HepG2 (cell line): ENCODE results near the gene YPEL3. TPM values are rescaled to one million over a fixed set of nuclear protein-coding genes. Genes with fewer than 3 reads are reported as not detected.
A peak's percentile ranks its signal among the peaks of the same experiment; 100 is the strongest.

Experiments used
- KDM1A ChIP-seq: IDR thresholded peaks from 2 replicates; pipeline ENCODE4 v1.6.1; 2016; ENCODE audit warnings: missing compliant biosample characterization
- KMT2A ChIP-seq: sonication (generic); formaldehyde crosslinking; IDR thresholded peaks from 2 replicates; pipeline ENCODE4 v1.4.0; 2020; ENCODE audit warnings: missing genetic modification reagents
- NFKB2 ChIP-seq: sonication (generic); formaldehyde crosslinking; IDR thresholded peaks from 2 replicates; pipeline ENCODE4 v1.4.0; 2020; ENCODE audit warnings: missing genetic modification reagents, borderline replicate concordance
- SKI ChIP-seq: fragments of 450-650 bp; IDR thresholded peaks from one replicate; pipeline ENCODE4 v1.6.1; 2018; ENCODE audit warnings: mild to moderate bottlenecking; ENCODE audit not compliant: partially characterized antibody
- SNAI1 ChIP-seq: sonication (generic); formaldehyde crosslinking; IDR thresholded peaks from 2 replicates; pipeline ENCODE4 v1.5.0; 2020; ENCODE audit warnings: mild to moderate bottlenecking, missing genetic modification reagents, borderline replicate concordance
- TEAD3 ChIP-seq: optimal IDR thresholded peaks from 2 replicates; pipeline ENCODE3; 2016; ENCODE audit warnings: borderline replicate concordance
- ZFP82 ChIP-seq: sonication (generic); formaldehyde crosslinking; IDR thresholded peaks from 2 replicates; pipeline ENCODE4 v1.5.1; 2020; ENCODE audit warnings: mild to moderate bottlenecking, missing genetic modification reagents, borderline replicate concordance
- ZNF484 ChIP-seq: sonication (generic); formaldehyde crosslinking; IDR thresholded peaks from 2 replicates; pipeline ENCODE4 v1.5.1; 2020; ENCODE audit warnings: mild to moderate bottlenecking, low read depth, missing genetic modification reagents, borderline replicate concordance
- ZNF879 ChIP-seq: sonication (generic); formaldehyde crosslinking; IDR thresholded peaks from 2 replicates; pipeline ENCODE4 v1.8.1; 2023; ENCODE audit warnings: missing genetic modification reagents
- polyA plus RNA-seq, 8 experiments: library from polyadenylated mRNA; depleted of rRNA in 3 of 8; stranded (reverse) in 7 of 8; unstranded in 1 of 8; fragments of >200 nt; fragmentation: Illumina TruSeq in 4 of 8; extraction: Trizol in 4 of 8; gene quantifications; 2 replicates each; pipeline versions ENCODE4 v1.2.1 to v1.2.3, GENCODE V29; 2011 to 2016; ENCODE audit warnings: low read depth in 4 of 8, missing spikeins in 1 of 8, mixed read lengths in 1 of 8; ENCODE audit not compliant: insufficient read depth in 1 of 8
- total RNA-seq, 5 experiments: library from RNA; depleted of rRNA; stranded (reverse); fragments of >200 nt; fragmentation: Illumina TruSeq; extraction: Trizol; gene quantifications; 2 replicates each; pipeline ENCODE4 v1.2.3, GENCODE V29; 2016; ENCODE audit warnings: low read depth in 1 of 5
- TF ChIP-seq, protein P1 (sequence below), 2 experiments: sonication (generic) in 1 of 2; formaldehyde crosslinking in 1 of 2; IDR thresholded peaks; 2 replicates each; pipeline versions ENCODE4 v1.4.0 to v1.6.1; 2018 to 2020; ENCODE audit warnings: missing genetic modification reagents in 2 of 2, borderline replicate concordance in 1 of 2, low read depth in 1 of 2, mild to moderate bottlenecking in 1 of 2, missing biosample characterization in 1 of 2
- TF ChIP-seq, protein P2 (sequence below): sonication (generic); formaldehyde crosslinking; IDR thresholded peaks from 2 replicates; pipeline ENCODE4 v1.8.1; 2023; ENCODE audit warnings: mild to moderate bottlenecking, inconsistent platforms, moderate library complexity, missing genetic modification reagents, borderline replicate concordance
- TF ChIP-seq, protein P3 (sequence below): sonication (generic); formaldehyde crosslinking; IDR thresholded peaks from 2 replicates; pipeline ENCODE4 v1.5.1; 2020; ENCODE audit warnings: mild to moderate bottlenecking, missing genetic modification reagents, moderate library complexity
- TF ChIP-seq, protein P4 (sequence below): sonication (generic); formaldehyde crosslinking; conservative IDR thresholded peaks from 2 replicates; pipeline ENCODE4 v1.4.0; 2020; ENCODE audit warnings: missing genetic modification reagents
- TF ChIP-seq, protein P5 (sequence below): sonication (generic); formaldehyde crosslinking; IDR thresholded peaks from 2 replicates; pipeline ENCODE4 v1.8.0; 2022; ENCODE audit warnings: missing genetic modification reagents, mild to moderate bottlenecking, borderline replicate concordance
- TF ChIP-seq, protein P6 (sequence below): sonication (generic); formaldehyde crosslinking; IDR thresholded peaks from 2 replicates; pipeline ENCODE4 v1.8.1; 2022; ENCODE audit warnings: low read depth, mild to moderate bottlenecking, missing genetic modification reagents

The YPEL3 gene
- total and polyA plus RNA-seq, 2 of the 13 experiments (the other 11 are each of a cell fraction or from before 2014, with no cell fraction given) = 5.4 to 47.0 TPM

DNA sequence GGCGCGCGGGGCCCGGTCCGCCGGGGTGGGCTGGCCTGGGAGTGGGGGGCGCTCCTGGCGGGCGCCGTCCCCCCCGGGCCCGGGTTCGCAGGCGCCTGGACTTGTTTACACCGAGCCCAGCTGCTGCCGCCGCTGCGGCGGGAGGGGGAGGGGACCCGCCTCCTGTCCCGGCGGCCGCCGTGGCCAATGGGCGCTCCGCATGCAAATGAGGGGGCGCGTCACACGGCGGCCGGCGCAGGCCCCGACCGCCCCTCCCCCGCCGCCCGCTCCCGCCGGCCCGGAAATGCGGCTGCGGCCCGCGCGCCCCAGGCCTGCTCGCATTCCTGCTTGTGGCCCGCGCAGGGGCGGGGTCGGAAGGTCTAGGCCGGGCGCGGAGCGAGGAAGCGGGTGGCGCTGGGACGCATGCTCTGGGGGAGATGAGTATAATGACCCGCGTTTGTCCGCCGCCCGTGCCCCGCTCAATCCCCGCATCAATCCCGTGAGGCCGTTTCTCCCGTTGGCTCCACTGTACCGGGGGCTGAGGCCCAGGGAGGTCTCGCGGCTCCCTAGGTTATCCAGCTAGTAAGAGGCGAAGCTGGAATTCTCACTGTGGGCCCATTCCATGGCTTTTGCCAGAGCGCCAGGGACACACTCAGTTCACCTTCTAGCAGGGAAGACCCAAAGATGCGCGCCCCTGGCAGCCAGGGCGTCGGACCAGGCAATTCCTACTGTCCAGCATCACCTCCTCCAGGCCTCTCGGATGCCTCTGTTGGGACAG, at the start of gene YPEL3 (continued):
- TF ChIP-seq ZNF484 (CRISPR knock-in tag) (peak; percentile 79; the same call in 1 of the 2 replicates), ZFP82 (no peak), KDM1A (CRISPR knock-in tag) (no peak; the same call in 1 of the 2 replicates), SKI (peak; percentile 67), KMT2A (CRISPR knock-in tag) (peak; percentile 48; the same call in 1 of the 2 replicates), SNAI1 (no peak), NFKB2 (CRISPR knock-in tag) (peak; percentile 60; the same call in 1 of the 2 replicates), TEAD3 (peak; percentile 95), ZNF879 (CRISPR knock-in tag) (no peak)
- TF ChIP-seq, protein P1, sequence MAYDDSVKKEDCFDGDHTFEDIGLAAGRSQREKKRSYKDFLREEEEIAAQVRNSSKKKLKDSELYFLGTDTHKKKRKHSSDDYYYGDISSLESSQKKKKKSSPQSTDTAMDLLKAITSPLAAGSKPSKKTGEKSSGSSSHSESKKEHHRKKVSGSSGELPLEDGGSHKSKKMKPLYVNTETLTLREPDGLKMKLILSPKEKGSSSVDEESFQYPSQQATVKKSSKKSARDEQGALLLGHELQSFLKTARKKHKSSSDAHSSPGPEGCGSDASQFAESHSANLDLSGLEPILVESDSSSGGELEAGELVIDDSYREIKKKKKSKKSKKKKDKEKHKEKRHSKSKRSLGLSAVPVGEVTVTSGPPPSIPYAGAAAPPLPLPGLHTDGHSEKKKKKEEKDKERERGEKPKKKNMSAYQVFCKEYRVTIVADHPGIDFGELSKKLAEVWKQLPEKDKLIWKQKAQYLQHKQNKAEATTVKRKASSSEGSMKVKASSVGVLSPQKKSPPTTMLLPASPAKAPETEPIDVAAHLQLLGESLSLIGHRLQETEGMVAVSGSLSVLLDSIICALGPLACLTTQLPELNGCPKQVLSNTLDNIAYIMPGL (CRISPR knock-in tag; IDR thresholded peaks at IDR 0.05; ENCODE audit: borderline replicate concordance in 1 of 2, low read depth in 1 of 2) = peak; percentile 51 to 72; a peak in 3 of 4 replicates
- TF ChIP-seq, protein P2, sequence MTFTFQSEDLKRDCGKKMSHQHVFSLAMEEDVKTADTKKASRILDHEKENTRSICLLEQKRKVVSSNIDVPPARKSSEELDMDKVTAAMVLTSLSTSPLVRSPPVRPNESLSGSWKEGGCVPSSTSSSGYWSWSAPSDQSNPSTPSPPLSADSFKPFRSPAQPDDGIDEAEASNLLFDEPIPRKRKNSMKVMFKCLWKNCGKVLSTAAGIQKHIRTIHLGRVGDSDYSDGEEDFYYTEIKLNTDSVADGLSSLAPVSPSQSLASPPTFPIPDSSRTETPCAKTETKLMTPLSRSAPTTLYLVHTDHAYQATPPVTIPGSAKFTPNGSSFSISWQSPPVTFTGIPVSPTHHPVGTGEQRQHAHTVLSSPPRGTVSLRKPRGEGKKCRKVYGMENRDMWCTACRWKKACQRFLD (CRISPR knock-in tag) = no peak
- TF ChIP-seq, protein P3, sequence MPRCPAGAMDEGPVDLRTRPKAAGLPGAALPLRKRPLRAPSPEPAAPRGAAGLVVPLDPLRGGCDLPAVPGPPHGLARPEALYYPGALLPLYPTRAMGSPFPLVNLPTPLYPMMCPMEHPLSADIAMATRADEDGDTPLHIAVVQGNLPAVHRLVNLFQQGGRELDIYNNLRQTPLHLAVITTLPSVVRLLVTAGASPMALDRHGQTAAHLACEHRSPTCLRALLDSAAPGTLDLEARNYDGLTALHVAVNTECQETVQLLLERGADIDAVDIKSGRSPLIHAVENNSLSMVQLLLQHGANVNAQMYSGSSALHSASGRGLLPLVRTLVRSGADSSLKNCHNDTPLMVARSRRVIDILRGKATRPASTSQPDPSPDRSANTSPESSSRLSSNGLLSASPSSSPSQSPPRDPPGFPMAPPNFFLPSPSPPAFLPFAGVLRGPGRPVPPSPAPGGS = peak; percentile 50; the same call in 1 of the 2 replicates
- TF ChIP-seq, protein P4, sequence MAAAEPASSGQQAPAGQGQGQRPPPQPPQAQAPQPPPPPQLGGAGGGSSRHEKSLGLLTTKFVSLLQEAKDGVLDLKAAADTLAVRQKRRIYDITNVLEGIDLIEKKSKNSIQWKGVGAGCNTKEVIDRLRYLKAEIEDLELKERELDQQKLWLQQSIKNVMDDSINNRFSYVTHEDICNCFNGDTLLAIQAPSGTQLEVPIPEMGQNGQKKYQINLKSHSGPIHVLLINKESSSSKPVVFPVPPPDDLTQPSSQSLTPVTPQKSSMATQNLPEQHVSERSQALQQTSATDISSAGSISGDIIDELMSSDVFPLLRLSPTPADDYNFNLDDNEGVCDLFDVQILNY (CRISPR knock-in tag) = 0 out of 2 replicates have a peak, but pooled peaks have one; percentile 28
- TF ChIP-seq, protein P5, sequence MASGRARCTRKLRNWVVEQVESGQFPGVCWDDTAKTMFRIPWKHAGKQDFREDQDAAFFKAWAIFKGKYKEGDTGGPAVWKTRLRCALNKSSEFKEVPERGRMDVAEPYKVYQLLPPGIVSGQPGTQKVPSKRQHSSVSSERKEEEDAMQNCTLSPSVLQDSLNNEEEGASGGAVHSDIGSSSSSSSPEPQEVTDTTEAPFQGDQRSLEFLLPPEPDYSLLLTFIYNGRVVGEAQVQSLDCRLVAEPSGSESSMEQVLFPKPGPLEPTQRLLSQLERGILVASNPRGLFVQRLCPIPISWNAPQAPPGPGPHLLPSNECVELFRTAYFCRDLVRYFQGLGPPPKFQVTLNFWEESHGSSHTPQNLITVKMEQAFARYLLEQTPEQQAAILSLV = peak; percentile 68; the same call in 1 of the 2 replicates
- TF ChIP-seq, protein P6, sequence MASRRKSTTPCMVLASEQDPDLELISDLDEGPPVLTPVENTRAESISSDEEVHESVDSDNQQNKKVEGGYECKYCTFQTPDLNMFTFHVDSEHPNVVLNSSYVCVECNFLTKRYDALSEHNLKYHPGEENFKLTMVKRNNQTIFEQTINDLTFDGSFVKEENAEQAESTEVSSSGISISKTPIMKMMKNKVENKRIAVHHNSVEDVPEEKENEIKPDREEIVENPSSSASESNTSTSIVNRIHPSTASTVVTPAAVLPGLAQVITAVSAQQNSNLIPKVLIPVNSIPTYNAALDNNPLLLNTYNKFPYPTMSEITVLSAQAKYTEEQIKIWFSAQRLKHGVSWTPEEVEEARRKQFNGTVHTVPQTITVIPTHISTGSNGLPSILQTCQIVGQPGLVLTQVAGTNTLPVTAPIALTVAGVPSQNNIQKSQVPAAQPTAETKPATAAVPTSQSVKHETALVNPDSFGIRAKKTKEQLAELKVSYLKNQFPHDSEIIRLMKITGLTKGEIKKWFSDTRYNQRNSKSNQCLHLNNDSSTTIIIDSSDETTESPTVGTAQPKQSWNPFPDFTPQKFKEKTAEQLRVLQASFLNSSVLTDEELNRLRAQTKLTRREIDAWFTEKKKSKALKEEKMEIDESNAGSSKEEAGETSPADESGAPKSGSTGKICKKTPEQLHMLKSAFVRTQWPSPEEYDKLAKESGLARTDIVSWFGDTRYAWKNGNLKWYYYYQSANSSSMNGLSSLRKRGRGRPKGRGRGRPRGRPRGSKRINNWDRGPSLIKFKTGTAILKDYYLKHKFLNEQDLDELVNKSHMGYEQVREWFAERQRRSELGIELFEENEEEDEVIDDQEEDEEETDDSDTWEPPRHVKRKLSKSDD (CRISPR knock-in tag) = peak; percentile 70; the same call in 1 of the 2 replicates
